GM18498 (cell line): ENCODE results near the gene CDH12.
"Not testable (repeated sequence)": the region's sequence is repeated elsewhere in the genome, so short reads cannot be mapped to it uniquely, and the experiment has no call there.

Experiments
- ATAC-seq: cut with Tn5 transposase; IDR thresholded peaks from one replicate; pipeline ENCODE4 v1.9.1; 2021; ENCODE audit warnings: mild to moderate bottlenecking, moderate library complexity; ENCODE audit not compliant: unreplicated experiment

The CDH12 gene

DNA sequence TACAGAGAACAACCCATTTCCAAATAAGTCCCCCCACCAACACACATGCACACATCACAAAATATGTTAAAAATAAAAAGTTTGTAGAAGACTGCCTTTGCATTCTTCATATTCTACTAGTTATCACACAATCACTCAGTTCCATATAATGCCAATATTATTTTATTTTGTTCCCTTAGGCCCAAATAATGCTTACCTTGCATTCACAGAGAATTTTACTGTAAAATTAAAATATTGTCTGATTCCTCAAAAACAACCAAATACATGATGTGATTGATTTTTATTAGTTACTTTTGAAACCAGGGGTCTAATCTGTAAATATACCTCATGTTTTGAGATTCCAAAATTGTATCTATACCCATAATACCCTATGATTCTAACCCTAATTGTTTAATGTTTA is 536.9 kb downstream of the CDH12 start:
- ATAC-seq, result no peak

DNA sequence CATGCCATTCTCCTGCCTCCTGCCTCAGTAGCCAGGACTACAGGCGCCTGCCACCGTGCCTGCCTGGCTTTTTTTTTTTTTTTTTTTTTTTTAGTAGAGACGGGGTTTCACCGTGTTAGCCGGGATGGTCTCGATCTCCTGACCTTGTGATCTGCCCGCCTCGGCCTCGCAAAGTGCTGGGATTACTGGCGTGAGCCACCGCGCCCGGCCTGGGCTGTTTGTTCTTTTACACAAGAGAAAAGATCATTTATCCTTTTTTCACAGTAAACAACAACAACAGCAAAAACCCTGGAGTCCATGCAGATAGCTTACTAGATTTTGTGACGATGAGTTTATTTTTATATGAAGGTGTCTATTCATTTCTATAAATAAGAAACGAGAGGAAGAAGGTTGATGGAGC is 538.1 kb downstream of the CDH12 start:
- ATAC-seq, result not testable (repeated sequence)

DNA sequence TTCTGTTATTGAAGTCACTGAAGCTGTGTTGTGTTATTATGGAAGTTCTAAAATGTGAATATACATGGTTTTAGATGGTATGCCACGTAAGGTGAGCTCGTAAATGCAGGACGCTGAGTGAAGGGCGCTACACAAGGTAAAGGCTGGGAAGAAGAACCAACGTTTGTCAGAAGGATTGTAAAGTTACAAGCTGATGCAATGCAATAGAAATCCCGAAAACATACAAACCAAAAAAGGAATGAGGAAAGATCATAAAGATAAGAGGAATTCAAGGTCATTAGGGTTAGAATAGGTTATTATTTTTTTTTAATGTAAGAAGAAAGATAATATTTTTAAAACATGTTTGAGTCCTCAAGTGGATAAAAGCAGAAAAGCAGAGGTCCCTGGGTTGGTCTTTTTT is 538.6 kb downstream of the CDH12 start:
- no peak for ATAC-seq

DNA sequence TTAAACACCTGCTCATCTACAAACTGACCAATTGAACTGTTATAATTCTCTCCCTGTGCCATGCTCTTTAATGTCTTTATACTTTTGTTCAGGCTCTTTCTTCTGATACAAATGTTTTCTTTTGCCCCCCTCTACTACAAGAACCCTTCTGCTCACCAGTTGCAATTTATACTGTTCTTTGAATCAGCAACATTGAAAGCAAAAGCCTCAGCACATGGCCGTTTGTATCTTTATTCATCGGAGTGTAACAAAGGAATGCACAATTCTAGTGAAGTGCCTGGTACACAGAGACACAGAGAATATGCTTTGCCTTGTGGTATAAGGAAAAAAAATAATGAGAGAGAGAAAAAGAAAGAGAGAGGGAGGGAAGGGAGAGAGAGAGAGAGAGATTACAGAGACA is 547.1 kb downstream of the CDH12 start:
- no peak for ATAC-seq

DNA sequence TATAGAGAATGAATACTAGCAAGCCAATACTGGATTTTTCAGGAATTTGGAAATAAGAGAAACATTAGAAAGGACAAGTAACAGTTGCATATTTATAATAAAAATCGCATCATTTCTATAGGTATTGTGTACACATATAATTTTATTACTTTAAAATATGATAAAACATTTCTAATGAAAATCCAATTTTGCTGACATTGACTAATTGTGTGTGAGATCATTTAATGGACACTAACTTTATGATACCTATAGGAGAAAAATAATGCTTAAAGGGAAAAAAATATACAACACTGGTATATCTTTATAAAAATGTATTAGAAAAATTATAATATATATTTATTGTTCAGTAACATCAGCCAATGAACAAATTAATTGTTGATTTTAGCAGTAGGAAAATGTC is 557.3 kb downstream of the CDH12 start:
- ATAC-seq, result no peak

DNA sequence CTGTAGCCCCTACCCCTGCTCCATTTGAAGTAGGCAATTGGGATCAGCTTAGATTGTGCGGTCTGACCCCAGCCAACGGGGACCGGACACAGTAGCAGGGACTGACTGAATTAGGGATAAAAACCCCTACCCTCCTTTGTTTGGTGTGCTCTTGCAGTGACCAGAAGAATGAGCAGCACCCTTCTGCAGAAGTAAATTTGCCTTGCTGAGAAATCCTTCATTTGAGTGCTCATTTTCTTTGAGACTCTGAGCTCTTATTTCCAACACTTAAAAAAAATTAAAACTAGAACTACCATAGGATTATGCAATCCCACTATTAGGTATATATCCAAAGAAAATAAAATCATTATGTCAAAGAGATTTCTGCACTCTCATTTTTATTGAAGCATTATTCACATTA is 560.0 kb downstream of the CDH12 start:
- no peak for ATAC-seq

DNA sequence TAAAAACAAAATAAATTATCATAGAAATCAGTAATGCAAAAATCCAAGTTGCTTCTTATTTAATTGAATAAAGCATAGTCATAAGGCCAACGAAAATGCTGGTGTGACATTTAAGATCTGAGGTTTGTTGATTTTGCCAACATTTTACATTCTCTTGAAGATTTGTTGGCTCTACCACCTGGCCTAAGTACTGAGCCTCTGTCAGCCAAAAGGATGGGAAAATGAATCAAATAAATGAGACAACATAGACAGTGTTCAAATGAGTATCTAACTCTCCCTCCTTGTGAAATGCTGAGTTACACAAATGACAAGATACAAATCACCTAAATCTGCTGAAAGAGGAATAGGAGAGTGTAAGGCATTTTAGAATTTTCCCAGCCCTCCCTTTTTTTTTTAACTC is 575.0 kb downstream of the CDH12 start:
- no peak for ATAC-seq

DNA sequence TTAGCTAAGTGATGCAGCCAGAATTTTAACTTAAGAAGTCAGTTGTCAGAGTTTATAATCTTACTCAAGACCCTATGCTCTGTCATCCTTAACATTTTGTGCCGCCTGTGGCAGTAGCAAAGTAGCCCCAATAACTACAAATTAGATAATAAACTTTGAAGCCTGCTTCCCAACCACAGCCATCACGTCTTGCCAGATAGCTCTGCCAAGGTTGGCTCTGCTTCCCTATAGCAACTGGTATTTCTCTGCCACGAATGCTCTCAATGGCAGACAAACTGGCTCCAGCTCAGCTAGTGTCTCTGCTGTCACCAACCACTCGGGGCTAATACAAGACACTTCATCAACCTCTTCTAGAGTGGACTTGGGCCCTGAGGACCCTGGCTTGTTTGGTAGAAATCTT is 576.1 kb downstream of the CDH12 start:
- ATAC-seq, result no peak

DNA sequence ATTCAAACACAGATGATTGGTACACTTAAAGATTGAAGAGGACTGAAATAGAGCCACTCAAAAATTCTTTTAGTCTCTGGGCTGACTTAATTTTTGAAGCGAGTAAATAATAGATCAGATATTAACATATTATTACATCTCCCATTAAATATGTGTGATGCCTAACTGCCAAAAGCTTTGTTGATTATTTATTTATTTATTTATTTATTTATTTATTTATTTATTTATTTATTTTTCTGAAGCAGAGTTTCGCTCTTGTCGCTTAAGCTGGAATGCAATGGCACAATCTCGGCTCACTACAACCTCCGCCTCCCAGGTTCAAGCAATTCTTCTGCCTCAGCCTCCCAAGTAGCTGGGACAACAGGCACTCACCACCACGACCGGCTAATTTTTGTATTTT is 587.3 kb downstream of the CDH12 start:
- not testable (repeated sequence) for ATAC-seq

DNA sequence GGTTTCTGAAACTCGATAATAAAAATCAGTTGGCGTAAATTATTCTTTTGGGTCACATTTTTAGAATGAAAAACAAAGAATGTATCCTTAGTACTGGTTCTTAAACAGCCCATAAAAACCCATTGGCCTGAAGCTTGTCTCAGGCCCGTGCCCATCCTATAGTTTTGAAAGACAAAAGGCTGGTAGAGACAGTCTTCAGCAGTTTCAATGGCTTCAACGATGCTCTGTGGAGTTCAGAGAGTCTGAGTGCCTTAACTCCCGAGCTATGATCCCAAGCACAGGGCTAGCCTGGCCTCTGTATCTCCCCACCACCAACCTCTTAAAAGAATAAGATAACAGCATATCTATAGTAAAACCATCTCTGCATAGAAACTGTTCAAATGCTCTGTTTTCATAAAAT is 595.0 kb downstream of the CDH12 start:
- ATAC-seq, result no peak

DNA sequence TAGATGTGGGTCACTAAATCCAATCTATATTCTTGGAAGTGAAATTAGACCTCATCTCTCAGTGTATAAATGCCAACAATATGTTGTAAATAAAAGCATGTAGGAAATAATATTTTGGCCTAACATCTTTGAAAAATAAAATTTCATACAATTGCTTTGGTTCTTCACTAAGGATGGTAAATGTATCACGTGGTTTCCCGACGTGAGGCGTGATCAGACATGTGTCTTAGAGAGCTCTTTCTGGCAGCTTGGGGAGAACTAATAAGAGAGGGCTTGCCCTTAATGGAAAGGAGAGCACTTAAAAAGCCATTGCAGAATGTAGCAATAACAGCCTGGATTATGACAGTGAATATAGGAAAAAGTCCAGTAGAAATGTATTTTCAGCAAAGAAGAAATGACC is 602.6 kb downstream of the CDH12 start:
- ATAC-seq, result no peak

DNA sequence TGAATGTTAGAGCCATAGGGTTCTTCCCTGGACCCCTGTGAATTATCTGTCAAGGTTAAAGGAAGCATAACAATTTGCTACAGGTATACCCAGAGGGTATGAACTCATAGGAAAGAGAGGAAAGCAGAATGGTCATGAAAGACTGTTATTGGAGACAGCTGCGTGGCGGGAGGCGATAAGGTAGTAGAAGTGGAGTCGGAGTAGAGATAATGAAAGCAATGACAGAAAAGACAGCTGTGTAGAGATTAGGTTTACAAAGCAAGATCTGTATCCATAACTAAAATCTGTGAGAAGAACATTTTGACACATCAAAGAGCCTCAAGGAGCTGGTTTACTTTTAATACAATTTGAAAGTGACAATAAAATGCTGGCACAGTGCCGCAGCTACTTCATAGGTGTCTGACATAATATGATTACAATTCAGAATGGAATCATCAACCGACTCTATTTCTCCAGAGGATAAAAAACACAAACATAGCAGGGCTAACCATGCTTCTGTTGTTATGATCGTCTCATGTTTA is 603.9 kb downstream of the CDH12 start:
- no peak for ATAC-seq

DNA sequence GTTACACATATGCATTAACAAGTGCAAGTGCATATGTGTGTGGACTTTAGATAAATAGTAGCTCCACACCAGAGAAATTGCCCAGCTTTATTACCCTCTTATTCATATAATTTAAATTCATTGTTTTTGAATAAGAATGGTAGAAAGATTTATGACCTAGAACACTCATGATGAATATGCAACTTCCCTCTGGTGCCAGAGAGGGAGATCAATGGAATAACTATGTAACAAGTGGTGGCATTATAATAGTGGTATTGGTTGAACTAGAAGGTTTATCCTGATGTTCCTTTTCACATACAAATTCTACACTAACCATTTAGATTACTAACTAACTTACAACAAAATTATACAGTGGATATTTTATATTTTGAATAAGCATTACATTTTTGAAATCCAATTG is 607.4 kb downstream of the CDH12 start:
- ATAC-seq, result no peak

DNA sequence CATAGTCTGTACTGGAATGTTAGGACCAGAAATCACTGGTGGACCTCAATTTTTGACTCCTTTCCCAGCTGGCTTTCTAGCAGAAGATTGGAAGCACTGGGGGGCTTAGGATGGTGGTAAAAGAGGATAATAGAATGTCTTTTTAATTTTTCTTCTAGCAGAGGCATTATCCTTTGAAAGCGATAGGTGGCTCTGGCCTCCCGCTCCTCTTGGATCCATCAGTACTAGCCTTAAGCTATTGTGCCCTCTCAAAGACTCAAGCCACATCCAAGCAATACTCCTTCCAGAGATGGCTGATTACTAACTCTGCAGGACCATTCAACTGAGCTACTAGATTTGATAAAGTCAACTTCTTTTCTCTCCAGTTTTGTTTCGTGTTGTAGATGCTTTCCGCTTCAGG is 610.6 kb downstream of the CDH12 start:
- no peak for ATAC-seq

DNA sequence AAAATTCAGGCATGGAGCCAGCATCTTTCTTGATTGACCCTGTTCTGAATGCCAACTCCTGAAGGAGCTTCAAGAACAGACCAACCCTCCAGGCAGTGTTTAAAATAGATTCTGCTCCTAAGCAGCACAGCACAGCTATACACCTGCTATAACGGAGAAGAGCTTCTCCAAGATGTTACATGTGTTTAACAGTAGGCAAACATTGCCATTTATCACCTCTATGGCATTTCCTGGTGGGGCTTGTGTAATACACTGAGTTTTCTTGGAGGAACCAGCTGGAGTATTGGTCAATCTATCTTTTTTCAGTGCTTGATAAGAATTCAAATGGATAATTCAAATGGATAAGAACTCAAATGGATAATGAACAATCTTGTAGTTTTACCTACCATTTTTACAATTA is 615.1 kb downstream of the CDH12 start:
- no peak for ATAC-seq

DNA sequence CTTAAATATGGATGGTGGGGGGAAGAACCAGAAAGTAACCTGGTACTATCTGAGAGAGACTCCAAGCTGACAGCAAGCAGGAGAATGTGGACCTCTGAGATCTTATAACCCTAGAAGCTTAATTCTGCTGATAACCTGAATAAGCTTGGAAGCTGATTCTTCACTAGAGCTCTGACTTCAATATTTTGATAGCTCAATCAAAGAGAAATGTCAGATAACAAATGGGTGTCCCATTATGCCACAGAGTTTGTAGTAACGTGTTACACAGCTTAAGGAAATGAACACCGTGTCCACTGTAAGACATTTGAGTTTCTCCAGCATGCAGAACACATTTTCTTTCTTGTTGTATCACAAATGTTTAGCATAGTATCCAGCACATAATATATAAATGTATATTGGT is 626.7 kb downstream of the CDH12 start:
- no peak for ATAC-seq

DNA sequence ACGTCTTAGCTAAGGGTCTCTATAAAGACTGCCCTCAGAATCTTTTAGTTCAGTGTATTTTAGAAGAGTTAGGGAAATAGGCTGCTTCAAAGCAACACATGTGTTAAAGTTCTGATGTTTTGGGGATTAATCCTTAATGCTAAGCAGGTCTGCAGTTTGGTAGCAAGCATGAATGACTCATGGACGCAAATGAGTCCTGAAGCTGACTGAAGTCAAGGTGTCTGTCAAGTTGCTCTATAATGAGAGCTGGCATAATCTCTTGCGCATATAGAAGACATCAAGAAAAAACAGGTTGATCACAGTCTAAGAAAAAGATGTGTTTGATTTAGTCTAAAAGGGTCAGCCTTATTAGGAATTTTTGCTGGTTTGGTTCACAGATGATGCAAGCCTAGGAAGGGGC is 630.1 kb downstream of the CDH12 start:
- ATAC-seq, result no peak

DNA sequence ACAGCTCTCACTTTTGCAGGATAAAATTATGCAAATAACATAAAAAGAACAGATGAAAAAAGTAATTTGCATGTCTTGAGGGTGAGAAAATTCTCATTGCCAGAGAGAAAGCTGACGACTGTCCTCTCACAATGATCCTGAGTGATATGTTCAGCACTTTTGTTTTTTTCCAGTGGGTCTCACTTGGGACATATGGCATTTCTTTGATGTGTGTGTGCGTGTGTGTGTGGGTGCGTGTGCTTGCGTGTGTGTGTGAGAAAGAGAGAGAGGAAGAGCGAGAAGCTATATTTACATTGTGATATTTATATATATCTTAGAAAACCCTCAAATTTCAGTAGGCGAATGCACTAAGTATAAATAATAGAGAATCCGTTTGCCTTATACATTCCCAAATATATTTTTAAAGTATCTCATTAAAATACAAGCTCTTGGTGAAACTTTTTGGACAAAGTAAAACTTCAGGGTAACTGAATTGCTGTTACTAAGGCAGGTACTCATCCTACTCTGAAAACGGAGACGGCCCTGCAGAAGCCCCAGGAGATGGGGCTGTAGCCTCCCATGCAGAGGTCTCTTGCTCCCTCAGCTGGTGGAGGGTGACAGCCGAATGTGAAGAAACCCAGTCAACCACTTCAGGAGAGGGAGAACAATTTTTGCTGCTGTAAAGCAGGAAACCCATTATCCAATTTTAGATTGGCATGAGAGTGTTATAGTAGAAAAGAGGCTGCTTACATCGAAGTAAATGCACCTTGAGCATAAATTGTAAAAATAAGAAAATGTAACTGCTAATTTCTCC is 639.2 kb downstream of the CDH12 start:
- peak; percentile 61 for ATAC-seq

DNA sequence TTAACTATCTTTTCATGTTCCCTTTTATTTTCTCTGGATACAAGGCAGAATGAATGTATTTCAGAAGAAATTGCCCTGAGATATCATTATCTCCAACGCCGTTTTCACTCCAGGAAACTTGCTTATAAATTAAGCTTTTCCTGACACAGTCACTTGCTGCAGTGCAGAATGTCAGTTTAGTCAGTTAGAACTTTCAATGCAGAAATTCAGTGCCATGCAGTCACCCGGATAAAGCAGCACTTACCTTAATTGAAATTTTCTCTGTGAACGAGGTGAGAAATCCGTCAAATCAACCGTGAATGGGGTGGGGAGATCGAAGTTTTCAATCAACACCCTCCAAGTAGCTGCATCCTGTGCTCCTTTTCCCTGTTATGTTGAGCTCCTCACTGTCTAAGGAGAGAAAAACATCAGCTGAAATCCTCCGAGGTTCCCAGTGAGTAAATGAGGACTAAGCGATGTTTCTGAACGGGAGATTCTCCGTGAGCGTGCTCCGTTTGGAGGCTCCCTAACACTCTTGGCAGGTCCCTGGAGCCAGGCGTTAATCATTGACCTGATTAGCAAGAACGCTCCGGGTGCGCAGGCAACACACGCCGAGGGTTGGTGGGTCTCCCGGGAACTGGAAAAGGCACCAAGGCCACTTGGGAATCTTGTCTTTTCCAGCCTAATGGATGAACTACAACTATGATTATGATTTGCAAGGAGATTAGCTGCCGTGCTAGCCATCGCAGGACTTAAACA is 640.7 kb downstream of the CDH12 start:
- ATAC-seq, result not testable (repeated sequence)

DNA sequence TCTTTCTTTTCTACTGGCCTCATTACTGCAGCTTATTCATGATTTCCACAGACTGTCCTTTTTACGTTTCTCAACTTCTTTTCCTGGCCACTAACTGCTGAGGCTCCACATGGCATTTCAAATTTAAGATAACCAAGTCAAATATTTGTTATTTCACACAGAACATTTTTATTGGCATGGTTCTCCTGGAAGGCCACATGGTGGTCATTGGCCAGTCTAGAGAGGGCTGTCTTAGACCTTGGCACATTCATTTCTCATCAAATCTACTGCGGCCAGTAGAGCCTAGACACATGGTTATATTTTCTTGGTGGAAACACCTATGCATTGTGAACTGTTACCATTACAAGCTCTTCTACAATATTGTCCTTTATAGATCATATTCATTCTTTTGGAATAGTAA is 644.7 kb downstream of the CDH12 start:
- not testable (repeated sequence) for ATAC-seq

DNA sequence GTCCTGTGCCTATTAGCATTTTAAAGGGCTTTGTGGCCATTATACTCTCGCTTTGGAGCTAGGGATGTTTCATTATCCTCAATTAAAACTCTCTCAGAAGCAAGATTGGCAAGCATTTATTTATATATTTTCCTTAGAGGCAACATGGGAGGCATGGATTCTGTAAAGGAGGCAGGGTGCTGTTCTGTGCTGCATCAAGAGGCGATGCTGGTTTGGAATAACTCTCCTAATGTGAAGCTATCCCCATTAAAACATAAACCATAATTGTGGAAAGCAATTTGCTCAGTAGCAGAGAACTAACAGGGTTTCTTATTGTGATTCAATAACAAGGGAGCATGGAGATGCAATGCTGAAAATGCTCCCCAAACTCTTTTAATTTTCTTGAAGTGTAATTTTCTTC is 664.5 kb downstream of the CDH12 start:
- not testable (repeated sequence) for ATAC-seq

DNA sequence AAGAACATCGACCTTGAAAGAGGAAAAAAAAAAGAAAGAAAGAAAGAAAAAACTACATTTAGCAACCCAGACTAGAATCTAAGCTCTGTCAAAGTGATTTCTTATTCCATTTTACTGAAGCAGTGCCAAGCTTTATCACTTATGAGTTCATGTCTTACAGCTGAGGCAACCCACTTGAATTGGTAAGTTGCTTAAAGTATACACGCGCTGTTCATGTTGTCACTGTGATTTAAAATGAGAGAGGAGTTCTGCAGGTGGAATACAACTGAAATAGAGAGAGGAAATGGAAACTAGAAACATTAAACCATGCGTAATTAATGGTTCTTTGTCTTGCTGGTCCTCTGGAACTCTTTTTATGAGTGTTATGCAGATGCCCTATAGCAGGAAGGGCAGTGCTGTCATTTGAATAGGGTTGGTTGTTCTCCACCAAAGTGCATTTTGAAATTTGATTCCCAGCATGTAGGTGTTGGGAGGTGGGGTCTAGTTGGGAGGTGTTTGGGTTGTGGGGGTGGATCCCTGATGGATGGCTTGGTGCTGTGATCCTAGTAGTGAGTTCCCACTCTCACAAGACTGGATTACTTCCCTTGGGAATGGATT is 665.4 kb downstream of the CDH12 start:
- not testable (repeated sequence) for ATAC-seq
